Spleen (tissue), 11 donors: ENCODE results near the gene METTL6. TPM values are rescaled to one million over a fixed set of nuclear protein-coding genes. Genes with fewer than 3 reads are reported as not detected.

Experiments
- DNase-seq: peaks from one replicate; pipeline ENCODE4 v3.0.0-alpha.2; 2020
- H3K27ac ChIP-seq, 8 donors: fragments of 200-600 bp; sonication (generic) in 7 of 8; 1 replicate in 4 of 8; 2 replicates in 4 of 8; pipeline versions ENCODE4 v1.5.0 to v1.8.0; 2016 to 2021; ENCODE audit warnings: inconsistent platforms in 4 of 8, mild to moderate bottlenecking in 4 of 8, moderate library complexity in 1 of 8
- H3K27me3 ChIP-seq, 7 donors: fragments of 200-600 bp; sonication (generic) in 6 of 7; replicated peaks in 1 of 7; 1 replicate in 4 of 7; 2 replicates in 3 of 7; pipeline versions ENCODE4 v1.5.0 to v1.8.0; 2016 to 2021; ENCODE audit warnings: inconsistent platforms in 3 of 7, mild to moderate bottlenecking in 1 of 7
- H3K36me3 ChIP-seq, 6 donors: fragments of 200-600 bp; sonication (generic) in 5 of 6; 1 replicate in 4 of 6; 2 replicates in 2 of 6; pipeline versions ENCODE4 v1.5.0 to v1.8.0; 2016 to 2021; ENCODE audit warnings: inconsistent platforms in 2 of 6
- H3K4me1 ChIP-seq, 6 donors: fragments of 200-600 bp; sonication (generic) in 5 of 6; 1 replicate in 3 of 6; 2 replicates in 3 of 6; pipeline versions ENCODE4 v1.5.0 to v1.8.0; 2016 to 2021; ENCODE audit warnings: inconsistent platforms in 3 of 6
- H3K4me3 ChIP-seq, 8 donors: fragments of 200-600 bp; sonication (generic) in 7 of 8; 1 replicate in 4 of 8; 2 replicates in 4 of 8; pipeline versions ENCODE4 v1.5.0 to v1.8.0; 2016 to 2021; ENCODE audit warnings: inconsistent platforms in 4 of 8, mild to moderate bottlenecking in 4 of 8, moderate library complexity in 2 of 8
- H3K9me3 ChIP-seq, 8 donors: fragments of 200-600 bp; sonication (generic) in 7 of 8; 1 replicate in 4 of 8; 2 replicates in 4 of 8; pipeline versions ENCODE4 v1.5.0 to v1.8.0; 2016 to 2021; ENCODE audit warnings: inconsistent platforms in 4 of 8
- CTCF ChIP-seq, 11 experiments: fragments of 200-600 bp in 7 of 11; fragments of 450-650 bp in 4 of 11; sonication (generic) in 4 of 11; IDR thresholded peaks in 8 of 11; conservative IDR thresholded peaks in 3 of 11; 1 replicate in 7 of 11; 2 replicates in 4 of 11; pipeline versions ENCODE4 v1.4.0 to v1.8.0; 2016 to 2021; ENCODE audit warnings: antibody characterized with exemption in 11 of 11, inconsistent platforms in 4 of 11, mild to moderate bottlenecking in 1 of 11
- POLR2A ChIP-seq, 3 donors: fragments of 450-650 bp; IDR thresholded peaks; one replicate each; pipeline ENCODE4 v1.5.1; 2017; ENCODE audit warnings: antibody characterized with exemption in 3 of 3, mild to moderate bottlenecking in 1 of 3
- POLR2AphosphoS5 ChIP-seq, 3 donors: sonication (generic); formaldehyde crosslinking; IDR thresholded peaks; one replicate each; pipeline ENCODE4 v1.5.1; 2017; ENCODE audit warnings: antibody characterized with exemption in 3 of 3
- WGBS, 5 donors: extraction: QIAGEN DNeasy Blood & Tissue Kit in 3 of 5; methylation state at CpG; one replicate each; pipeline versions ENCODE4 v1.1.5 to v1.1.7; 2013 to 2018; 5-methylcytosine and 5-hydroxymethylcytosine counted together
- intact Hi-C: fragments of 100-400 bp; cut with DNase I; formaldehyde crosslinking; loops from one replicate; pipeline ENCODE4 v1.15.0; 2023; ENCODE audit warnings: low total_unique reads
- polyA plus RNA-seq, 3 donors: library from polyadenylated mRNA; stranded (reverse); fragments of 200-250 nt; gene quantifications; one replicate each; pipeline ENCODE4 v1.2.1, GENCODE V29; 2013
- total RNA-seq, 7 donors: library from RNA; depleted of rRNA in 3 of 7; stranded (reverse); fragments of >200 nt in 3 of 7; fragmentation: NEBNext Ultra II Directional in 4 of 7; extraction: Animal tissue kit (Norgen Biotek cat#: 25700) in 4 of 7; gene quantifications; one replicate each; pipeline versions ENCODE4 v1.1.0 to v1.2.1, GENCODE V29; 2016 to 2021
- donor health status: healthy with polysubstance abuse.
- donor health status: DM: no; HTN: no; CAD: no; lungs with moderate emphysema.
- donor health status: DM: no; HTN: no; CAD: no.
- donor health status: Bipolar disorder and iron deficiency.
- donor health status: healthy.
- donor health status: DM: no; HTN: no; CAD: no.
- donor health status: DM: yes; HTN: yes; CAD: no.

The METTL6 gene
- total and polyA plus RNA-seq, 10 donors, result 6.4 to 18.8 (median 14.2) TPM

- Histone ChIP-seq H3K9me3 (no peaks in the 10 kb centered on the region), H3K27ac (no peak overlapping the region), H3K4me3 (no peak overlapping the region), H3K4me1 (peaks cover 3 to 37% (median 11%) of the 10 kb centered on the region in 6 donors), H3K27me3 (no peaks in the 10 kb centered on the region), H3K36me3 (peaks cover 21 to 100% (median 81%) of the 10 kb centered on the region in 6 donors)
- no peak for TF ChIP-seq CTCF (IDR thresholded peaks at IDR 0.05 in 8 of 11, conservative IDR thresholded peaks at IDR 0.05 in 3 of 11)
- no peak for TF ChIP-seq POLR2AphosphoS5 (IDR thresholded peaks at IDR 0.05)
- no peak for TF ChIP-seq POLR2A (IDR thresholded peaks at IDR 0.05)
- intact Hi-C loops, result loop anchor here (5.0 kb wide), 1 partner anchor 123 kb away; no protein-coding TSS in a partner anchor
- no peak for DNase-seq
- 91 to 100% (median 97%) methylated on average over 4 of the region's 4 CpGs for WGBS, 5 donors
These were observed 7.4 kb upstream of the METTL6 start for GRCh38 chr3:15434756-15435155.

DNA sequence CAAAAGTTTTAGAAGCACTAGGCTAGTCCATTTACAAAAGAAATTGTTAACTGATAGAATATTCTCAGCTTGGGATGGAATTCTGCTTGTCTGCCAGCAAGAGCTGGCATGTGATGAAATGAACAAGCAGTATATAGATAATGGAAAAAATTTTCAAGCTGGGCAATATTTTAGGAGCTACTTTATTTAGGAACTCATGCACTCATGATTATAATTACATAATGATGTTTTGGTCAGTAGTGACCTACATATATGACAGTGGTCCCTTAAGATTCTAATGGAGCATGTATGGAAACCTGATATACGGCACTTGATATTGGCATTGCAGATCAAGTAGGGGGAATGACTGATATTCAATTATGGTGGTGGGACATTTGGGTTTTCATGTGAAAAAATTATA is 6.2 kb upstream of the METTL6 start:
- intact Hi-C loops, result loop anchor here (5.0 kb wide), 1 partner anchor 124 kb away; no protein-coding TSS in a partner anchor
- Histone ChIP-seq H3K4me1 (peaks cover 12 to 44% (median 23%) of the 10 kb centered on the region in 6 donors), H3K27ac (no peak overlapping the region), H3K27me3 (no peaks in the 10 kb centered on the region), H3K4me3 (no peak overlapping the region), H3K36me3 (peaks cover 19 to 88% (median 69%) of the 10 kb centered on the region in 6 donors), H3K9me3 (no peaks in the 10 kb centered on the region)
- no peak for DNase-seq
- TF ChIP-seq POLR2AphosphoS5 (IDR thresholded peaks at IDR 0.05) (no peak), POLR2A (IDR thresholded peaks at IDR 0.05) (no peak), CTCF (IDR thresholded peaks at IDR 0.05 in 8 of 11, conservative IDR thresholded peaks at IDR 0.05 in 3 of 11) (no peak)
- 95 to 100% (median 100%) methylated on average over 1 of the region's 1 CpG for WGBS, 5 donors

- Histone ChIP-seq H3K4me3 (no peak overlapping the region), H3K36me3 (peaks cover 11 to 66% (median 48%) of the 10 kb centered on the region in 6 donors), H3K4me1 (peaks cover 17 to 55% (median 34%) of the 10 kb centered on the region in 6 donors), H3K27ac (no peak overlapping the region), H3K9me3 (no peaks in the 10 kb centered on the region), H3K27me3 (no peaks in the 10 kb centered on the region)
- intact Hi-C loops, result loop anchor here (5.0 kb wide), 1 partner anchor 126 kb away; no protein-coding TSS in a partner anchor
- no peak for DNase-seq
- TF ChIP-seq POLR2AphosphoS5 (IDR thresholded peaks at IDR 0.05) (no peak), CTCF (IDR thresholded peaks at IDR 0.05 in 8 of 11, conservative IDR thresholded peaks at IDR 0.05 in 3 of 11) (no peak), POLR2A (IDR thresholded peaks at IDR 0.05) (no peak)
- WGBS, 5 donors, result 83 to 90% (median 89%) methylated on average over 3 of the region's 3 CpGs
These were observed 4.0 kb upstream of the METTL6 start for GRCh38 chr3:15431256-15431837.

DNA sequence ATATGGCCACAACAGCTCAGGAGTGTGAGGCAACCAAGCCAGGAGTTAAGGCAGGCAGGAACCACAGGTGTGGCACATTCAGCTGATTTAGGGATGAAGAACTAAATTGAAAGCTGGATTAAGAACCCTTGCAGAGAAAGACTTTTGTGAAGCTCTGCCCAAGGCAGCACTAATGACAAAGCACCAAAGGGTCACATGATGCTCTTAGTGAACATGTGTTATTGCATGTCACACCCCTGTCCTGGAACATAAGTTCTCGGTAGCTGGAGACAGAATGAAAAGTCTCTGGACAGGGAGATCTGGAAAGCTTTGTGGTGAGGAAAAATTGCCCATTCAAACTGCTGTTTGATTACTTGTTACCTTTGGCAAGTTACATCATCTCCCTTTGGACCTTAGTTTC is 3.3 kb upstream of the METTL6 start:
- no peak for DNase-seq
- 80 to 97% (median 87%) methylated on average over 1 of the region's 1 CpG for WGBS, 5 donors
- Histone ChIP-seq H3K9me3 (no peaks in the 10 kb centered on the region), H3K4me3 (no peak overlapping the region), H3K36me3 (peaks cover 4 to 59% (median 41%) of the 10 kb centered on the region in 6 donors), H3K27ac (no peak overlapping the region), H3K4me1 (peaks cover 24 to 63% (median 41%) of the 10 kb centered on the region in 6 donors), H3K27me3 (no peaks in the 10 kb centered on the region)
- intact Hi-C loops, result loop anchor here (5.0 kb wide), 1 partner anchor 127 kb away; no protein-coding TSS in a partner anchor
- TF ChIP-seq CTCF (IDR thresholded peaks at IDR 0.05 in 8 of 11, conservative IDR thresholded peaks at IDR 0.05 in 3 of 11) (no peak), POLR2AphosphoS5 (IDR thresholded peaks at IDR 0.05) (no peak), POLR2A (IDR thresholded peaks at IDR 0.05) (no peak)
